HCT116 (cell line): ENCODE data around the gene GRIK4. TPM values are rescaled to one million over a fixed set of nuclear protein-coding genes. Genes with fewer than 3 reads are reported as not detected.

Experiments
- ATAC-seq: fragments of 200-7000 bp; cut with Tn5 transposase; 2 replicates; pipeline ENCODE4 v1.9.1; 2020; ENCODE audit warnings: mild to moderate bottlenecking, moderate library complexity
- BruUV-seq: library from RNA; stranded (reverse); fragments of 400-500 nt; replicated peaks from 2 replicates; lab custom pipeline; 2021; lab: Mats Ljungman, UMichigan
- CTCF ChIA-PET: fragments of 300-600 bp; sonication (Branson Sonifier 250); formaldehyde crosslinking; loops from one replicate; lab custom pipeline; 2021; ENCODE audit warnings: antibody characterized with exemption; lab: Charles Lee
- POLR2A ChIA-PET: fragments of 300-600, 350-600 bp; sonication (Branson Sonifier 250); formaldehyde crosslinking; loops from one replicate; lab custom pipeline; 2021; ENCODE audit warnings: antibody characterized with exemption; lab: Charles Lee
- RAD21 ChIA-PET, 2 experiments: fragments of 300-600 bp; sonication (Branson Sonifier 250); formaldehyde crosslinking; loops; one replicate each; lab custom pipeline; 2023; ENCODE audit warnings: low total read pairs in 2 of 2; ENCODE audit not compliant: uncharacterized antibody in 2 of 2, unreplicated experiment in 2 of 2, low non-redundant PET in 1 of 2; lab: Charles Lee
- DNase-seq: peaks from one replicate; pipeline ENCODE4 v3.0.0-alpha.2; 2010; ENCODE audit warnings: low read depth, low spot score
- H2AFZ ChIP-seq: fragments of 200-600 bp; shearing (Covaris generic), sonication (generic); 2 replicates; pipeline ENCODE4 v1.6.1; 2017; ENCODE audit warnings: low read depth, mixed run types, mixed read lengths, antibody characterized with exemption, low read length; ENCODE audit not compliant: poor library complexity, severe bottlenecking
- H3K27ac ChIP-seq: 2 replicates; pipeline ENCODE4 v1.5.1; 2012; ENCODE audit warnings: low read depth, low read length
- H3K27me3 ChIP-seq: fragments of 200-600 bp; sonication (generic); 2 replicates; pipeline ENCODE4 v1.6.1; 2016; ENCODE audit warnings: mixed run types, low read length, mixed read lengths; ENCODE audit not compliant: insufficient read depth
- H3K36me3 ChIP-seq, 2 experiments: fragments of 200-500 bp in 1 of 2; fragments of 200-600 bp in 1 of 2; sonication (Bioruptor generic) in 1 of 2; sonication (generic) in 1 of 2; 2 replicates each; pipeline versions ENCODE4 v1.5.1 to v1.6.1; 2014 to 2016; ENCODE audit warnings: low read length in 2 of 2, inconsistent platforms in 1 of 2, mixed read lengths in 1 of 2, mixed run types in 1 of 2; ENCODE audit not compliant: insufficient read depth in 2 of 2, control insufficient read depth in 1 of 2
- H3K4me1 ChIP-seq, 2 experiments: fragments of 200-600 bp in 1 of 2; sonication (generic) in 1 of 2; 2 replicates each; pipeline versions ENCODE4 v1.5.1 to v1.6.1; 2012 to 2017; ENCODE audit warnings: low read length in 2 of 2, inconsistent platforms in 1 of 2, mild to moderate bottlenecking in 1 of 2, mixed read lengths in 1 of 2, mixed run types in 1 of 2, moderate library complexity in 1 of 2; ENCODE audit not compliant: insufficient read depth in 2 of 2, control insufficient read depth in 1 of 2
- H3K4me2 ChIP-seq: fragments of 200-600 bp; sonication (generic); 2 replicates; pipeline ENCODE4 v1.6.1; 2017; ENCODE audit warnings: mixed run types, low read length, mixed read lengths
- H3K4me3 ChIP-seq, 2 experiments: fragments of 200-600 bp in 1 of 2; sonication (generic) in 1 of 2; replicated peaks in 1 of 2; 2 replicates each; pipeline ENCODE4 v1.5.1; 2011 to 2016; ENCODE audit warnings: low read length in 2 of 2, control low read depth in 1 of 2, low read depth in 1 of 2, mild to moderate bottlenecking in 1 of 2, mixed read lengths in 1 of 2, mixed run types in 1 of 2
- H3K79me2 ChIP-seq: fragments of 200-600 bp; sonication (generic); 2 replicates; pipeline ENCODE4 v1.6.1; 2017; ENCODE audit warnings: mild to moderate bottlenecking, mixed run types, low read length, moderate library complexity, mixed read lengths; ENCODE audit not compliant: insufficient read depth
- H3K9ac ChIP-seq: fragments of 200-600 bp; sonication (generic); 2 replicates; pipeline ENCODE4 v1.6.1; 2016; ENCODE audit warnings: low read length, mixed read lengths
- H3K9me2 ChIP-seq: fragments of 200-600 bp; sonication (generic), shearing (Covaris generic); 2 replicates; pipeline ENCODE4 v1.6.1; 2017; ENCODE audit warnings: mixed run types, mild to moderate bottlenecking, moderate library complexity; ENCODE audit not compliant: insufficient read depth
- H3K9me3 ChIP-seq, 2 experiments: fragments of 200-500 bp in 1 of 2; fragments of 200-600 bp in 1 of 2; sonication (Bioruptor generic) in 1 of 2; sonication (generic) in 1 of 2; 2 replicates each; pipeline ENCODE4 v1.6.1; 2014 to 2017; ENCODE audit warnings: low read length in 2 of 2, mixed read lengths in 2 of 2, inconsistent platforms in 1 of 2, low read depth in 1 of 2, mild to moderate bottlenecking in 1 of 2, mixed run types in 1 of 2, moderate library complexity in 1 of 2; ENCODE audit not compliant: control insufficient read depth in 1 of 2, insufficient read depth in 1 of 2
- H4K20me1 ChIP-seq: fragments of 200-600 bp; sonication (generic), shearing (Covaris generic); 2 replicates; pipeline ENCODE4 v1.6.1; 2017; ENCODE audit warnings: mixed run types, mild to moderate bottlenecking, moderate library complexity; ENCODE audit not compliant: insufficient read depth
- CBX3 ChIP-seq: IDR thresholded peaks from 2 replicates; pipeline ENCODE4 v1.6.1; 2012; ENCODE audit warnings: low read depth
- EGR1 ChIP-seq: IDR thresholded peaks from 2 replicates; pipeline ENCODE4 v1.6.1; 2012; ENCODE audit warnings: low read depth
- ELF1 ChIP-seq: IDR thresholded peaks from 2 replicates; pipeline ENCODE4 v1.6.1; 2012; ENCODE audit warnings: low read depth, borderline replicate concordance
- EZH2 ChIP-seq: fragments of 200-600 bp; sonication (generic); IDR thresholded peaks from 2 replicates; pipeline ENCODE4 v1.6.1; 2017; ENCODE audit warnings: antibody characterized with exemption, mixed run types
- EZH2phosphoT487 ChIP-seq: fragments of 200-600 bp; IDR thresholded peaks from 2 replicates; pipeline ENCODE4 v1.6.1; 2018; ENCODE audit warnings: antibody characterized with exemption, borderline replicate concordance
- POLR2A ChIP-seq: IDR thresholded peaks from 2 replicates; pipeline ENCODE4 v1.7.0; 2011; ENCODE audit warnings: borderline replicate concordance; ENCODE audit not compliant: insufficient read depth, insufficient read length; ENCODE audit errors: extremely low read depth
- REST ChIP-seq: IDR thresholded peaks from 2 replicates; pipeline ENCODE4 v1.6.1; 2012; ENCODE audit warnings: low read depth
- SIN3A ChIP-seq: IDR thresholded peaks from 2 replicates; pipeline ENCODE4 v1.6.1; 2012; ENCODE audit warnings: low read depth
- SRF ChIP-seq: IDR thresholded peaks from 2 replicates; pipeline ENCODE4 v1.6.1; 2012; ENCODE audit warnings: low read depth
- TCF7L2 ChIP-seq: IDR thresholded peaks from 2 replicates; pipeline ENCODE4 v1.7.0; 2011; ENCODE audit warnings: borderline replicate concordance, inconsistent platforms; ENCODE audit not compliant: insufficient read depth, insufficient read length; ENCODE audit errors: extremely low read depth
- ZNF274 ChIP-seq: fragments of 200-500 bp; sonication (Bioruptor generic); IDR thresholded peaks from 2 replicates; pipeline ENCODE4 v1.6.1; 2014; ENCODE audit warnings: mild to moderate bottlenecking, low read depth, low read length, inconsistent platforms
- intact Hi-C: fragments of 100-400 bp; cut with micrococcal nuclease; formaldehyde crosslinking; loops from 2 replicates; pipeline ENCODE4 v1.10.0; 2022
- total RNA-seq: library from RNA; stranded (reverse); gene quantifications from one replicate; pipeline ENCODE4 v1.2.1, GENCODE V29; 2021; ENCODE audit not compliant: unreplicated experiment

GRIK4 gene
- total RNA-seq, 1 experiment from 2014 or later, result 0.52 TPM

- no TSS peak for BruUV-seq
- Histone ChIP-seq H3K36me3 (no peaks in the 10 kb centered on the region), H3K27me3 (no peaks in the 10 kb centered on the region), H4K20me1 (no peaks in the 10 kb centered on the region), H3K79me2 (no peaks in the 10 kb centered on the region), H3K4me1 (peaks cover 3 to 5% of the 10 kb centered on the region in 2 experiments; a peak in 3 of 4 replicates), H3K9me3 (no peaks in the 10 kb centered on the region), H3K4me3 (no peak overlapping the region), H3K4me2 (no peak overlapping the region), H3K9ac (no peak overlapping the region), H2AFZ (no peak overlapping the region), H3K9me2 (no peaks in the 10 kb centered on the region), H3K27ac (no peak overlapping the region)
- ChIA-PET CTCF (no interaction called here), POLR2A (no interaction called here), RAD21 (no interaction called here)
- no peak for TF ChIP-seq ZNF274
- TF ChIP-seq REST, result no peak
- TF ChIP-seq TCF7L2, result no peak
- no peak for ATAC-seq
- no peak for DNase-seq
- intact Hi-C loops, result no loop called here
Measured at GRCh38 chr11:120522736-120523135, 11.2 kb downstream of the GRIK4 start.

- Histone ChIP-seq H4K20me1 (no peaks in the 10 kb centered on the region), H2AFZ (no peak overlapping the region), H3K79me2 (no peaks in the 10 kb centered on the region), H3K9me3 (no peaks in the 10 kb centered on the region), H3K36me3 (no peaks in the 10 kb centered on the region), H3K27me3 (no peaks in the 10 kb centered on the region), H3K27ac (no peak overlapping the region), H3K4me1 (peaks cover 0 to under 1% of the 10 kb centered on the region in 2 experiments; a peak in 1 of 4 replicates), H3K9ac (no peak overlapping the region), H3K9me2 (no peaks in the 10 kb centered on the region), H3K4me2 (no peak overlapping the region), H3K4me3 (no peak overlapping the region)
- no peak for ATAC-seq
- ChIA-PET CTCF (no interaction called here), RAD21 (no interaction called here), POLR2A (no interaction called here)
- no peak for DNase-seq
- BruUV-seq, result no TSS peak
- intact Hi-C loops, result no loop called here
- TF ChIP-seq SIN3A (no peak), EZH2 (no peak), SRF (no peak), EZH2phosphoT487 (no peak), POLR2A (no peak), EGR1 (no peak), REST (no peak), ELF1 (no peak), ZNF274 (no peak), CBX3 (no peak)
Measured at GRCh38 chr11:120523196-120523595, 11.6 kb downstream of the GRIK4 start.
